ENCODE measurements around the gene OR12D2. TPM values are rescaled to one million over a fixed set of nuclear protein-coding genes. Genes with fewer than 3 reads are reported as not detected.

OR12D2 gene
- total RNA-seq, 1 donor from 2014 or later = not detected

Other genes starting within 250 kb of the OR12D2 start
- not detected for gene OR2J2, start 224.7 kb upstream of the OR12D2 start, total RNA-seq
- not detected for gene OR14J1, start 93.9 kb upstream of the OR12D2 start, total RNA-seq
- not detected for gene OR5V1, start 26.8 kb upstream of the OR12D2 start, total RNA-seq
- not detected for gene OR12D3, start 20.3 kb upstream of the OR12D2 start, total RNA-seq
- gene OR12D1, start 19.3 kb downstream of the OR12D2 start, total RNA-seq = not detected
- gene OR10C1, start 43.7 kb downstream of the OR12D2 start, total RNA-seq = not detected
- not detected for gene OR11A1, start 61.4 kb downstream of the OR12D2 start, total RNA-seq
- not detected for gene OR2H1, start 61.5 kb downstream of the OR12D2 start, total RNA-seq
- gene MAS1L, start 92.3 kb downstream of the OR12D2 start, total RNA-seq = not detected
- gene UBD, start 164.1 kb downstream of the OR12D2 start, total RNA-seq = 0.35 TPM
- gene OR2H2, start 189.5 kb downstream of the OR12D2 start, total RNA-seq = not detected
- gene GABBR1, start 237.6 kb downstream of the OR12D2 start, total RNA-seq = 18.4 TPM

Measured in Right ventricle myocardium superior (tissue), 1 donor.